SHP77 (cell line): Measurements from ENCODE around the gene ANKRD44.
"Not testable (repeated sequence)": the region's sequence is repeated elsewhere in the genome, so short reads cannot be mapped to it uniquely, and the experiment has no call there.

Experiments used
- DNase-seq, 2 experiments: peaks; one replicate each; lab custom pipeline; 2025; lab: John Stamatoyannopoulos, UW

Gene ANKRD44

GRCh38 chr2:197030090-197030489, 280.5 kb downstream of the ANKRD44 start:
- DNase-seq, result no peak

GRCh38 chr2:197028633-197029032, 281.9 kb downstream of the ANKRD44 start:
- DNase-seq, result no peak

- DNase-seq, result no peak
Measured at GRCh38 chr2:197028230-197028629, 282.4 kb downstream of the ANKRD44 start.

- DNase-seq, result no peak
Measured at GRCh38 chr2:197024206-197024605, 286.4 kb downstream of the ANKRD44 start.

GRCh38 chr2:197020921-197021320, 289.7 kb downstream of the ANKRD44 start:
- DNase-seq, result not testable (repeated sequence)

- DNase-seq, result no peak
Measured at GRCh38 chr2:197013098-197013497, 297.5 kb downstream of the ANKRD44 start.

- DNase-seq, result peak; percentile 24 to 60
Measured at GRCh38 chr2:197011801-197012641, 298.6 kb downstream of the ANKRD44 start.

- DNase-seq, result no peak
Measured at GRCh38 chr2:197011021-197011417, 299.6 kb downstream of the ANKRD44 start.

- DNase-seq, result no peak
Measured at GRCh38 chr2:197010200-197011020, 300.2 kb downstream of the ANKRD44 start.

- not testable (repeated sequence) for DNase-seq
Measured at GRCh38 chr2:197008741-197009341, 301.7 kb downstream of the ANKRD44 start.

GRCh38 chr2:197007716-197008628, 302.6 kb downstream of the ANKRD44 start:
- no peak for DNase-seq

- no peak for DNase-seq
Measured at GRCh38 chr2:197001921-197002320, 308.7 kb downstream of the ANKRD44 start.

GRCh38 chr2:196995757-196996314, 314.7 kb downstream of the ANKRD44 start:
- no peak for DNase-seq

GRCh38 chr2:196994764-196995163, 315.8 kb downstream of the ANKRD44 start:
- no peak for DNase-seq

- DNase-seq, result no peak
Measured at GRCh38 chr2:196993617-196994016, 317.0 kb downstream of the ANKRD44 start.

- DNase-seq, result no peak
Measured at GRCh38 chr2:196992466-196992865, 318.1 kb downstream of the ANKRD44 start.

- no peak for DNase-seq
Measured at GRCh38 chr2:196990788-196991461, 319.7 kb downstream of the ANKRD44 start.

- DNase-seq, result no peak
Measured at GRCh38 chr2:196990092-196990491, 320.5 kb downstream of the ANKRD44 start.

GRCh38 chr2:196989496-196989895, 321.1 kb downstream of the ANKRD44 start:
- DNase-seq, result no peak

GRCh38 chr2:196988639-196989038, 321.9 kb downstream of the ANKRD44 start:
- DNase-seq, result no peak
